Fibroblast of lung (primary cell): Measurements from ENCODE around the gene DNAJC9. TPM values are rescaled to one million over a fixed set of nuclear protein-coding genes. Genes with fewer than 3 reads are reported as not detected.

Experiments used
- DNase-seq, 2 donors: peaks; one replicate each; pipeline versions ENCODE4 v3.0.0 to v3.0.0-alpha.2; 2010; ENCODE audit warnings: low read depth in 2 of 2
- H2AFZ ChIP-seq: 2 replicates; pipeline ENCODE4 v1.5.1; 2012; ENCODE audit warnings: low read length, control low read depth, inconsistent platforms
- H3K27ac ChIP-seq: 2 replicates; pipeline ENCODE4 v1.5.1; 2011; ENCODE audit warnings: low read length, control low read depth; ENCODE audit not compliant: insufficient read depth
- H3K27me3 ChIP-seq: 2 replicates; pipeline ENCODE4 v1.5.1; 2011; ENCODE audit warnings: mild to moderate bottlenecking, low read length; ENCODE audit not compliant: control insufficient read depth, insufficient read depth
- H3K36me3 ChIP-seq: 2 replicates; pipeline ENCODE4 v1.5.1; 2011; ENCODE audit warnings: low read length; ENCODE audit not compliant: control insufficient read depth, insufficient read depth
- H3K4me1 ChIP-seq: 2 replicates; pipeline ENCODE4 v1.5.1; 2011; ENCODE audit warnings: low read length; ENCODE audit not compliant: control insufficient read depth, insufficient read depth; ENCODE audit errors: extremely low read depth
- H3K4me2 ChIP-seq: 2 replicates; pipeline ENCODE4 v1.5.1; 2011; ENCODE audit warnings: low read length, control low read depth; ENCODE audit not compliant: insufficient read depth; ENCODE audit errors: extremely low read depth
- H3K4me3 ChIP-seq, 4 experiments: fragments of 200-600 bp in 1 of 4; sonication (generic) in 1 of 4; replicated peaks in 1 of 4; 2 replicates each; pipeline ENCODE4 v1.5.1; 2011 to 2016; ENCODE audit warnings: low read length in 4 of 4, low read depth in 3 of 4, mild to moderate bottlenecking in 3 of 4, control low read depth in 2 of 4, inconsistent platforms in 1 of 4, mixed read lengths in 1 of 4; ENCODE audit not compliant: insufficient read depth in 1 of 4; ENCODE audit errors: control extremely low read depth in 1 of 4
- H3K79me2 ChIP-seq: 2 replicates; pipeline ENCODE4 v1.5.1; 2012; ENCODE audit warnings: mild to moderate bottlenecking, low read length, inconsistent platforms; ENCODE audit not compliant: control insufficient read depth, insufficient read depth
- H3K9ac ChIP-seq: 2 replicates; pipeline ENCODE4 v1.5.1; 2011; ENCODE audit warnings: mild to moderate bottlenecking, low read length, control low read depth; ENCODE audit not compliant: insufficient read depth
- H3K9me3 ChIP-seq: 2 replicates; pipeline ENCODE4 v1.5.1; 2012; ENCODE audit warnings: low read depth, low read length; ENCODE audit not compliant: control insufficient read depth, insufficient read depth
- H4K20me1 ChIP-seq: 2 replicates; pipeline ENCODE4 v1.5.1; 2011; ENCODE audit warnings: low read length; ENCODE audit not compliant: control insufficient read depth, insufficient read depth; ENCODE audit errors: extremely low read depth
- CTCF ChIP-seq, 2 donors: IDR thresholded peaks in 1 of 2; conservative IDR thresholded peaks in 1 of 2; 1 replicate in 1 of 2; 2 replicates in 1 of 2; pipeline ENCODE4 v1.5.1; 2011 to 2012; ENCODE audit warnings: low read length in 2 of 2, control low read depth in 1 of 2, inconsistent platforms in 1 of 2, low read depth in 1 of 2, mild to moderate bottlenecking in 1 of 2
- EZH2 ChIP-seq: IDR thresholded peaks from 2 replicates; pipeline ENCODE4 v1.5.1; 2012; ENCODE audit warnings: low read length, control low read depth, mild to moderate bottlenecking; ENCODE audit errors: missing control alignments
- polyA plus RNA-seq, 2 donors: library from polyadenylated mRNA; depleted of rRNA in 1 of 2; stranded (reverse) in 1 of 2; unstranded in 1 of 2; fragments of >200 nt; gene quantifications; 2 replicates each; pipeline ENCODE4 v1.2.1, GENCODE V29; 2011 to 2012; ENCODE audit warnings: missing spikeins in 1 of 2
- total RNA-seq: library from RNA; depleted of rRNA; stranded (reverse); fragments of >200 nt; gene quantifications from 2 replicates; pipeline ENCODE4 v1.2.1, GENCODE V29; 2014

Gene DNAJC9
- total and polyA plus RNA-seq, 2 donors (not counting 1 experiment from before 2014, with no cell fraction given): 14.5 to 16.3 TPM

DNA sequence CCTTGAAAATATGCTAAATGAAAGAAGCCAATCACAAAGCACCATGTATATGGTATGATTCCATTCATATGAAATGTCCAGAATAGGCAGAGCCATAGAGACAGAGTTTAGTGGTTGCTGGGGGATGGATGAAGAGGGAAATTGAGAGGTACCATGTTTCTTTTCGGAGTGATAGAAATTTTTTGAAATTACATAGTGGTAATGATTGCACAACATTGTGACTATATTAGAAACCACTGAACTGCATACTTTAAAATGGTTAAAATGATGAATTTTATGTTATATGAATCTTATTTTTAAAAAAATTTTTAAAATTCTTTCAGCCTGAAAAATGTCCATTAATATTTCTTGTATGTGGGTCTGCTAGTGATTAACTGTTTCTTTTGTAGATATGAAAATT is 26.1 kb downstream of the DNAJC9 start:
- no peak overlapping the region for H3K4me2 ChIP-seq
- no peak for DNase-seq
- H3K36me3 ChIP-seq: no peaks in the 10 kb centered on the region
- H4K20me1 ChIP-seq: no peaks in the 10 kb centered on the region
- no peaks in the 10 kb centered on the region for H3K79me2 ChIP-seq
- no peak overlapping the region for H3K9ac ChIP-seq
- no peak overlapping the region for H2AFZ ChIP-seq
- no peaks in the 10 kb centered on the region for H3K27me3 ChIP-seq
- H3K9me3 ChIP-seq: no peaks in the 10 kb centered on the region
- H3K4me1 ChIP-seq: no peaks in the 10 kb centered on the region
- TF ChIP-seq EZH2 (no peak), CTCF (conservative IDR thresholded peaks at IDR 0.05 in 1 of 2, IDR thresholded peaks at IDR 0.05 in 1 of 2; ENCODE audit: low read depth in 1 of 2, low read length in 2 of 2) (no peak)
- H3K4me3 ChIP-seq: no peak overlapping the region
- H3K27ac ChIP-seq: no peak overlapping the region

- Histone ChIP-seq H3K9me3 (no peaks in the 10 kb centered on the region), H3K79me2 (no peaks in the 10 kb centered on the region)
- no peak for TF ChIP-seq CTCF (conservative IDR thresholded peaks at IDR 0.05 in 1 of 2, IDR thresholded peaks at IDR 0.05 in 1 of 2; ENCODE audit: low read depth in 1 of 2, low read length in 2 of 2)
- TF ChIP-seq EZH2: no peak
These were observed 27.7 kb downstream of the DNAJC9 start for GRCh38 chr10:73219384-73219783.

GRCh38 chr10:73218431-73219191 is 28.4 kb downstream of the DNAJC9 start:
- Histone ChIP-seq H3K4me2 (no peak overlapping the region), H2AFZ (no peak overlapping the region), H3K27me3 (no peaks in the 10 kb centered on the region), H3K79me2 (no peaks in the 10 kb centered on the region), H4K20me1 (no peaks in the 10 kb centered on the region), H3K36me3 (no peaks in the 10 kb centered on the region), H3K27ac (no peak overlapping the region), H3K9ac (no peak overlapping the region), H3K4me3 (no peak overlapping the region), H3K4me1 (no peaks in the 10 kb centered on the region), H3K9me3 (no peaks in the 10 kb centered on the region)
- peak; percentile 6 to 27 for DNase-seq
- peak; percentile 16 to 45 for TF ChIP-seq CTCF (conservative IDR thresholded peaks at IDR 0.05 in 1 of 2, IDR thresholded peaks at IDR 0.05 in 1 of 2; ENCODE audit: low read depth in 1 of 2, low read length in 2 of 2)
- TF ChIP-seq EZH2: no peak

More at GRCh38 chr10:73219384-73219783, 27.7 kb downstream of the DNAJC9 start:
- Histone ChIP-seq H3K27me3 (no peaks in the 10 kb centered on the region), H4K20me1 (no peaks in the 10 kb centered on the region), H3K4me3 (no peak overlapping the region), H2AFZ (no peak overlapping the region), H3K4me1 (no peaks in the 10 kb centered on the region), H3K4me2 (no peak overlapping the region), H3K27ac (no peak overlapping the region), H3K36me3 (no peaks in the 10 kb centered on the region), H3K9ac (no peak overlapping the region)
- DNase-seq: no peak
